GM23338 (cell line): ENCODE measurements around the gene RALGPS1. TPM values are rescaled to one million over a fixed set of nuclear protein-coding genes. Genes with fewer than 3 reads are reported as not detected.

Source experiments
- ATAC-seq: fragments of 200-7000 bp; cut with Tn5 transposase; 3 replicates; pipeline ENCODE4 v1.9.1; 2020
- DNase-seq: peaks from one replicate; pipeline ENCODE4 v3.0.0-alpha.2; 2015; ENCODE audit warnings: low spot score
- H2AFZ ChIP-seq: fragments of 200-600 bp; sonication (generic); 2 replicates; pipeline ENCODE4 v1.8.0; 2016; ENCODE audit warnings: antibody characterized with exemption, mild to moderate bottlenecking, moderate library complexity
- H3F3A ChIP-seq: fragments of 200-600 bp; sonication (generic); replicated peaks from 2 replicates; pipeline ENCODE4 v1.8.0; 2017; ENCODE audit warnings: antibody characterized with exemption, mixed run types, low read depth
- H3K27ac ChIP-seq: fragments of 200-600 bp; sonication (generic); 2 replicates; pipeline ENCODE4 v1.6.1; 2016; ENCODE audit warnings: low read depth
- H3K27me3 ChIP-seq: fragments of 200-600 bp; sonication (generic); 2 replicates; pipeline ENCODE4 v1.8.0; 2016; ENCODE audit warnings: mild to moderate bottlenecking, mixed run types, moderate library complexity; ENCODE audit not compliant: insufficient read depth
- H3K36me3 ChIP-seq: fragments of 200-600 bp; sonication (generic); 2 replicates; pipeline ENCODE4 v1.8.0; 2016; ENCODE audit warnings: mild to moderate bottlenecking; ENCODE audit not compliant: insufficient read depth
- H3K4me1 ChIP-seq: fragments of 200-600 bp; sonication (generic); 2 replicates; pipeline ENCODE4 v1.8.0; 2016; ENCODE audit warnings: mild to moderate bottlenecking, moderate library complexity; ENCODE audit not compliant: insufficient read depth
- H3K4me2 ChIP-seq: fragments of 200-600 bp; sonication (generic); 2 replicates; pipeline ENCODE4 v1.7.1; 2017; ENCODE audit warnings: mixed run types
- H3K4me3 ChIP-seq: fragments of 200-600 bp; sonication (generic); 2 replicates; pipeline ENCODE4 v1.6.1; 2016; ENCODE audit warnings: mixed run types
- H3K79me2 ChIP-seq: fragments of 200-600 bp; sonication (generic); replicated peaks from 2 replicates; pipeline ENCODE4 v1.8.0; 2017; ENCODE audit warnings: mild to moderate bottlenecking; ENCODE audit not compliant: insufficient read depth
- H3K9me2 ChIP-seq: fragments of 200-600 bp; sonication (generic); 2 replicates; pipeline ENCODE4 v1.8.0; 2017; ENCODE audit not compliant: insufficient read depth
- H4K20me1 ChIP-seq: fragments of 200-600 bp; sonication (generic); replicated peaks from 2 replicates; pipeline ENCODE4 v1.8.0; 2017; ENCODE audit warnings: mild to moderate bottlenecking; ENCODE audit not compliant: insufficient read depth
- H3K27ac Mint-ChIP-seq: 2 replicates; pipeline ENCODE4 v1.8.0; 2020; ENCODE audit warnings: inconsistent platforms, mild to moderate bottlenecking, moderate library complexity, mixed read lengths
- H3K27me3 Mint-ChIP-seq: 3 replicates; pipeline ENCODE4 v1.8.0; 2022; ENCODE audit warnings: low read depth, mild to moderate bottlenecking, moderate library complexity, mixed read lengths, inconsistent platforms; ENCODE audit not compliant: insufficient read depth, poor library complexity
- H3K36me3 Mint-ChIP-seq: 3 replicates; pipeline ENCODE4 v1.8.0; 2021; ENCODE audit warnings: low read depth, mild to moderate bottlenecking, inconsistent platforms, moderate library complexity, mixed read lengths
- H3K4me1 Mint-ChIP-seq: 3 replicates; pipeline ENCODE4 v1.8.0; 2020; ENCODE audit warnings: mild to moderate bottlenecking, inconsistent platforms, mixed read lengths
- H3K4me3 Mint-ChIP-seq: 3 replicates; pipeline ENCODE4 v1.8.0; 2021; ENCODE audit warnings: moderate library complexity, mild to moderate bottlenecking, inconsistent platforms, mixed read lengths
- H3K9me3 Mint-ChIP-seq: 3 replicates; pipeline ENCODE4 v1.8.0; 2020; ENCODE audit warnings: moderate library complexity, mild to moderate bottlenecking, inconsistent platforms, mixed read lengths
- CREB1 ChIP-seq: fragments of 250-450 bp; sonication (Bioruptor Pico); IDR thresholded peaks from 2 replicates; pipeline ENCODE4 v1.5.0; 2020; ENCODE audit warnings: low read depth, mild to moderate bottlenecking, moderate library complexity
- CTCF ChIP-seq, 2 experiments: fragments of 200-600 bp in 1 of 2; sonication (generic) in 1 of 2; conservative IDR thresholded peaks; 2 replicates each; pipeline versions ENCODE4 v1.5.1 to v1.6.1; 2016 to 2017; ENCODE audit warnings: antibody characterized with exemption in 2 of 2, low read depth in 2 of 2, mild to moderate bottlenecking in 2 of 2, moderate library complexity in 1 of 2
- ETS1 ChIP-seq: IDR thresholded peaks from 2 replicates; pipeline ENCODE4 v1.6.1; 2016; ENCODE audit warnings: antibody characterized with exemption
- EZH2 ChIP-seq: fragments of 200-600 bp; sonication (generic); IDR thresholded peaks from one replicate; pipeline ENCODE4 v1.8.0; 2017; ENCODE audit warnings: antibody characterized with exemption, mild to moderate bottlenecking, low read depth; ENCODE audit not compliant: unreplicated experiment
- EZH2phosphoT487 ChIP-seq: fragments of 200-600 bp; sonication (generic); IDR thresholded peaks from one replicate; pipeline ENCODE4 v1.8.1; 2018; ENCODE audit warnings: antibody characterized with exemption; ENCODE audit not compliant: unreplicated experiment
- JUNB ChIP-seq: IDR thresholded peaks from one replicate; pipeline ENCODE4 v1.6.1; 2016; ENCODE audit warnings: antibody characterized with exemption; ENCODE audit not compliant: unreplicated experiment
- NANOG ChIP-seq: IDR thresholded peaks from 2 replicates; pipeline ENCODE4 v1.6.1; 2016; ENCODE audit warnings: antibody characterized with exemption, borderline replicate concordance
- POLR2AphosphoS5 ChIP-seq: IDR thresholded peaks from 2 replicates; pipeline ENCODE4 v1.6.1; 2016; ENCODE audit warnings: antibody characterized with exemption, low read depth
- REST ChIP-seq: IDR thresholded peaks from one replicate; pipeline ENCODE4 v1.6.1; 2018; ENCODE audit warnings: antibody characterized with exemption; ENCODE audit not compliant: unreplicated experiment
- STAT1 ChIP-seq: IDR thresholded peaks from one replicate; pipeline ENCODE4 v1.6.1; 2016; ENCODE audit warnings: antibody characterized with exemption; ENCODE audit not compliant: unreplicated experiment
- ZNF114 ChIP-seq: fragments of 250-450 bp; sonication (Bioruptor Pico); IDR thresholded peaks from 2 replicates; pipeline ENCODE4 v1.5.0; 2020; ENCODE audit warnings: mild to moderate bottlenecking, moderate library complexity
- ZNF331 ChIP-seq: fragments of 250-450 bp; sonication (Bioruptor Pico); IDR thresholded peaks from 2 replicates; pipeline ENCODE4 v1.5.0; 2020; ENCODE audit warnings: low read depth, mild to moderate bottlenecking, moderate library complexity
- polyA plus RNA-seq: library from polyadenylated mRNA; unstranded; fragments of >200 nt; fragmentation: Nextera tagmentation; extraction: Ambion mirVana; gene quantifications from 2 replicates; pipeline ENCODE4 v1.2.1, GENCODE V29; 2016
- total RNA-seq: library from RNA; depleted of rRNA; stranded (reverse); fragments of >200 nt; shearing (Covaris generic); gene quantifications from 2 replicates; pipeline ENCODE4 v1.2.3, GENCODE V29; 2014

RALGPS1 gene
- total and polyA plus RNA-seq, 2 experiments from 2014 or later = 18.2 to 57.1 TPM

- Histone ChIP-seq H3K9me2 (no peaks in the 10 kb centered on the region), H3K27ac (no peak overlapping the region), H4K20me1 (0 out of 2 replicates have a peak, but pooled peaks cover 4% of the 10 kb centered on the region), H3K79me2 (no peaks in the 10 kb centered on the region), H3K4me1 (no peaks in the 10 kb centered on the region), H3K27me3 (no peaks in the 10 kb centered on the region), H3K36me3 (no peaks in the 10 kb centered on the region), H3K4me3 (no peak overlapping the region), H3F3A (no peaks in the 10 kb centered on the region), H3K4me2 (no peak overlapping the region), H2AFZ (no peak overlapping the region)
- DNase-seq = no peak
- Mint-ChIP-seq H3K36me3 (no peaks in the 10 kb centered on the region), H3K4me3 (no peak overlapping the region), H3K27ac (no peak overlapping the region), H3K4me1 (no peaks in the 10 kb centered on the region), H3K27me3 (peaks cover 2% of the 10 kb centered on the region), H3K9me3 (no peaks in the 10 kb centered on the region)
- TF ChIP-seq POLR2AphosphoS5 (no peak), CTCF (conservative IDR thresholded peaks at IDR 0.05; ENCODE audit: low read depth in 2 of 2) (no peak), REST (no peak), EZH2 (no peak), ZNF331 (CRISPR knock-in tag) (no peak)
- no peak for ATAC-seq
Observed at GRCh38 chr9:127149010-127149409, 234.4 kb downstream of the RALGPS1 start.

GRCh38 chr9:127149463-127150390 lies 235.1 kb downstream of the RALGPS1 start:
- no peak overlapping the region for H3K27ac Mint-ChIP-seq
- no peaks in the 10 kb centered on the region for H3K4me1 Mint-ChIP-seq
- no peak for ATAC-seq
- H3K4me2 ChIP-seq = no peak overlapping the region
- no peaks in the 10 kb centered on the region for H3K36me3 ChIP-seq
- H3K4me1 ChIP-seq = no peaks in the 10 kb centered on the region
- 0 out of 2 replicates have a peak, but pooled peaks cover 4% of the 10 kb centered on the region for H4K20me1 ChIP-seq
- no peak overlapping the region for H3K4me3 ChIP-seq
- no peak for DNase-seq
- H3K27me3 ChIP-seq = no peaks in the 10 kb centered on the region
- no peak overlapping the region for H3K27ac ChIP-seq
- H3K27me3 Mint-ChIP-seq = peaks cover 2% of the 10 kb centered on the region
- no peak overlapping the region for H2AFZ ChIP-seq
- H3K9me2 ChIP-seq = no peaks in the 10 kb centered on the region
- no peaks in the 10 kb centered on the region for H3F3A ChIP-seq
- H3K79me2 ChIP-seq = no peaks in the 10 kb centered on the region
- no peaks in the 10 kb centered on the region for H3K9me3 Mint-ChIP-seq
- H3K36me3 Mint-ChIP-seq = no peaks in the 10 kb centered on the region
- H3K4me3 Mint-ChIP-seq = no peak overlapping the region
- TF ChIP-seq REST (no peak), ETS1 (no peak), POLR2AphosphoS5 (no peak), STAT1 (no peak), ZNF331 (CRISPR knock-in tag) (no peak), EZH2phosphoT487 (no peak), NANOG (no peak), JUNB (no peak), ZNF114 (CRISPR knock-in tag) (no peak), CREB1 (CRISPR knock-in tag) (no peak)
